Ishikawa (cell line): ENCODE results near the gene GRID2.

Experiments used
- CEBPB ChIP-seq: IDR thresholded peaks from 2 replicates; pipeline ENCODE4 v1.6.1; 2012
- CREB1 ChIP-seq: IDR thresholded peaks from 2 replicates; pipeline ENCODE4 v1.6.1; 2012; ENCODE audit warnings: low read depth
- EGR1 ChIP-seq: IDR thresholded peaks from 2 replicates; pipeline ENCODE4 v1.6.1; 2012
- EP300 ChIP-seq: IDR thresholded peaks from 2 replicates; pipeline ENCODE4 v1.6.1; 2012; ENCODE audit warnings: borderline replicate concordance
- FOXM1 ChIP-seq: IDR thresholded peaks from 2 replicates; pipeline ENCODE4 v1.6.1; 2012; ENCODE audit warnings: low read depth, borderline replicate concordance
- NFIC ChIP-seq: IDR thresholded peaks from 2 replicates; pipeline ENCODE4 v1.6.1; 2012
- RAD21 ChIP-seq: IDR thresholded peaks from 2 replicates; pipeline ENCODE4 v1.6.1; 2012; ENCODE audit warnings: low read depth
- REST ChIP-seq: IDR thresholded peaks from 2 replicates; pipeline ENCODE4 v1.6.1; 2012; ENCODE audit warnings: low read depth, mild to moderate bottlenecking
- TAF1 ChIP-seq: IDR thresholded peaks from 2 replicates; pipeline ENCODE4 v1.6.1; 2012; ENCODE audit warnings: low read depth, mild to moderate bottlenecking
- TCF12 ChIP-seq: IDR thresholded peaks from 2 replicates; pipeline ENCODE4 v1.6.1; 2012; ENCODE audit warnings: low read depth
- TEAD4 ChIP-seq: IDR thresholded peaks from 2 replicates; pipeline ENCODE4 v1.6.1; 2012
- USF1 ChIP-seq: IDR thresholded peaks from 2 replicates; pipeline ENCODE4 v1.6.1; 2012
- YY1 ChIP-seq: IDR thresholded peaks from 2 replicates; pipeline ENCODE4 v1.6.1; 2012; ENCODE audit warnings: low read depth
- ZBTB7A ChIP-seq: IDR thresholded peaks from 2 replicates; pipeline ENCODE4 v1.6.1; 2012; ENCODE audit warnings: low read depth
- TF ChIP-seq, protein P1 (sequence below): IDR thresholded peaks from 2 replicates; pipeline ENCODE4 v1.6.1; 2012

The GRID2 gene

GRCh38 chr4:93660036-93660435 lies 1356.3 kb downstream of the GRID2 start:
- TF ChIP-seq EP300 (no peak), TAF1 (no peak), REST (no peak), FOXM1 (no peak), YY1 (no peak), CREB1 (no peak), RAD21 (no peak), NFIC (no peak), ZBTB7A (no peak), TCF12 (no peak), USF1 (no peak), CEBPB (no peak), EGR1 (no peak), TEAD4 (no peak)
- TF ChIP-seq, protein P1, sequence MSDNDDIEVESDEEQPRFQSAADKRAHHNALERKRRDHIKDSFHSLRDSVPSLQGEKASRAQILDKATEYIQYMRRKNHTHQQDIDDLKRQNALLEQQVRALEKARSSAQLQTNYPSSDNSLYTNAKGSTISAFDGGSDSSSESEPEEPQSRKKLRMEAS = no peak

GRCh38 chr4:93670434-93670833 lies 1366.7 kb downstream of the GRID2 start:
- TF ChIP-seq CREB1 (no peak), FOXM1 (no peak), EP300 (no peak), YY1 (no peak), TAF1 (no peak), CEBPB (no peak)
- TF ChIP-seq, protein P1 = no peak

DNA sequence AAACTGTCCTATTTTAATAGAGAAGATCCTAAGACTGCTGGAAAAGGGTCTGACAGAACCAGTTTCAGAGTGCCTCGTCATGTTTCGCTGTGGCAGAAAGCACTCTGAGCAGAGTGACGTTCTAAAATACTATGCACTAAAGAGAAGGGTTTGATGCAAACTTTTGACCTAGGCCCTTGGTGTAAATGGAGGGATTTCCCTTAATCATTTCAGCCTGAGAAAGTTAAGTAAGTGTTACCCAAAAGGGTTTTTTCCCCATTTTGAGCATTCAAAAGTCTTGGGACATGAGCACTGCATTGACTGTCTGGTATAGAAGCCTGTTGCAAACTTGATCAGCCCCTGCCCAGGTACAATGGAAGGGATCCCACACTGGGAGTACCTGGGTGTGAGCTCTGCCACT lies 1367.3 kb downstream of the GRID2 start:
- TF ChIP-seq TCF12 (no peak), TEAD4 (no peak), NFIC (no peak), REST (no peak), CEBPB (no peak), TAF1 (no peak), ZBTB7A (no peak)
- TF ChIP-seq, protein P1 = no peak

DNA sequence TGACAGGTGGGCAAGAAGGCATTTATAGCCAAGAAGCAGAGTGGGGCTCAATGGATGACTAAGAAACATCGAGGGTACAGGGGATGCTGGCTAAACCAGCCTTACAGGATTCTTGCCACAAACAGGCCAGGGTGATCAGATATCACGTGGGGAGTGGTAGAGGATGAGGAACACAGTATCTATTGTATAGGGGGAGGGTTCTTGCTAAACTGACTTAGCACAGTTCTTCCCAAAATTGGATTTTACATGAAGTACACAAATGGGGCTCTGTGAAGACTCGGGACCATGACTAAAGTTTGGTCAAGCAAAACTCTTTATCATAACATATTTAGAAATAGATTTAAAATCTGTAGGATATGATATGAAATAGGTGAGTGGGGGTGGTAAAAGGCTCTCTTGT lies 1380.8 kb downstream of the GRID2 start:
- TF ChIP-seq ZBTB7A (no peak), CEBPB (no peak), TEAD4 (no peak), RAD21 (no peak)

GRCh38 chr4:93687304-93687703 lies 1383.5 kb downstream of the GRID2 start:
- no peak for TF ChIP-seq USF1

GRCh38 chr4:93688978-93689377 lies 1385.2 kb downstream of the GRID2 start:
- TF ChIP-seq NFIC (no peak), USF1 (no peak), CREB1 (no peak), CEBPB (no peak), TCF12 (no peak), TEAD4 (no peak), FOXM1 (no peak), TAF1 (no peak), EGR1 (no peak), REST (no peak), RAD21 (no peak), YY1 (no peak), ZBTB7A (no peak), EP300 (no peak)
- TF ChIP-seq, protein P1 = no peak
